GM21447 (cell line): Measurements from ENCODE around the gene PTBP3.
"Not testable (repeated sequence)": the region's sequence is repeated elsewhere in the genome, so short reads cannot be mapped to it uniquely, and the experiment has no call there.

Experiments
- ATAC-seq: cut with Tn5 transposase; IDR thresholded peaks from one replicate; pipeline ENCODE4 v1.9.1; 2021; ENCODE audit not compliant: unreplicated experiment

PTBP3 gene

DNA sequence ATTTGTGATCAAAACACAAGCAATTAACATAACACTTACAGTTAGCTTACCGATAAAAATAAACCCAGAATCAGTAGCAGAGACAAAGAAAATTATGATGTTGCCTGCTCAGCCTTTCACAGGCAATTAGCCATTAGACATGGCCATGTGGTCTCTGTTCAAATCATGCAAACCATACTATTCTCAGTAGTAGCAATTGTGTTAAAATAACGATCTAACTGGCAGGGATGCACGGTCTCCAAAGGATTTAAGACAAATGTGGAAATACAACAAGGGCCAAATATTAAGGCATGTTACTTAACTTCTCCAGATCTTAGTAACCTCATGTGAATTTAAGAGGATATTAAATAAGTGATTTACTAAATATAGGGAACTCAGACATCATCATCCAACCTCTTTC lies 59.5 kb downstream of the PTBP3 start:
- ATAC-seq: no peak

DNA sequence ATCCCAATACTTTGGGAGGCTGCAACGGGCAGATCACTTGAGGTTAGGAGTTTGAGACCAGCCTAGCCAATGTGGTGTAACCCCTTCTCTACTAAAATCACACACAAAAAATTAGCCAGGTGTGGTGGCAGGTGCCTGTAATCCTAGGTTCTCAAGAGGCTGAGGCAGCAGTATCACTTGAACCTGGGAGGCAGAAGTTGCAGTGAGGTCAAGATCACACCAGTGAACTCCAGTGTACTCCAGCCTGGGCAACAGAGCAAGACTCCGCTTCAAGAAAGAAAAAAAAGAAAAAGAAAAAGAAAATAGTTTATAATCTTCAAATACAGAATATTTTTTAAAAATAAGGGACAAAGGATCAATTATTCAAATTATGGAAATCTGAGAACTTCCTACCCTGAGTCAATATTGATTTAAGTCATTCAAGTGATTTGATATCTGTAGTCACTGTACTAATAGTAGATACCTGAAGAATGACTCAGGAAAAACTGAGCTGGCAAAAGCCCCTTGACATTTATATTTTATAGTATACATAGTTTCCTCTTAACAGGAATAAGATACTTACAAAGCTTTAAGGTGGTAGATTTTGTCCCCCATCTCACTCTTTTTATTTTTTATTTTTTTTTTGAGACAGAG lies 61.8 kb downstream of the PTBP3 start:
- no peak for ATAC-seq

DNA sequence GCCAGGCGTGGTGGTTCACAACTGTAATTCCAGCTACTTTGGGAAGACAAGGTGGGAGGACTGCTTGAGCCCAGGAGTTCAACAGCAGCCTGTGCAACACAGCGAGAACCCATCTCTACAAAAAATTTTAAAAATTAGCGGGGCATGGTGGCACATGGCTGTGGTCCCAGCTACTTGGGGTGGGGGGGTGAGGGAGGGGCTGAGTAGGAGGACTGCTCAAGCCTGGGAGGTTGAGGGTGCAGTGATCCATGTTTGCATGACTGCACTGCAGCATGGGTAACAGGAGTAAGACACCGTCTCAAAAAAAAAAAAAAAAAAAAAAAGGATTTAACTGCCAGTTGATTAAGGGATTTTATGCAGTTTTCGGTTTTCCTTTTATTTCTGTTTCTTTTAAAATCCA lies 65.0 kb downstream of the PTBP3 start:
- ATAC-seq: no peak

DNA sequence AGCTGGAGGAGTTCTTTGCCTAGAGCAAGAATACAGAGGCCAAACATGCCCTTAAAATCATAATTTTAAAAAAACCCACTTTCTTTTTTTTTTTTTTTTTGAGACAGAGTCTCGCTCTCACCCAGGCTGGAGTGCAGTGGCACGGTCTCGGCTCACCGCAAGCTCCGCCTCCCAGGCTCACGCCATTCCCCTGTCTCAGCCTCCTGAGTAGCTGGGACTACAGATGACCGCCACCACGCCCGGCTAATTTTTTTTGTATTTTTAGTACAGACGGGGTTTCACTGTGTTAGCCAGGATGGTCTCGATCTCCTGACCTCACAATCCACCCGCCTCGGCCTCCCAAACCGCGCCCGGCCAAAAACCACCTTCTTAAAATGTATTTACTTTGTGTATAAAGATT lies 66.3 kb downstream of the PTBP3 start:
- ATAC-seq: not testable (repeated sequence)

DNA sequence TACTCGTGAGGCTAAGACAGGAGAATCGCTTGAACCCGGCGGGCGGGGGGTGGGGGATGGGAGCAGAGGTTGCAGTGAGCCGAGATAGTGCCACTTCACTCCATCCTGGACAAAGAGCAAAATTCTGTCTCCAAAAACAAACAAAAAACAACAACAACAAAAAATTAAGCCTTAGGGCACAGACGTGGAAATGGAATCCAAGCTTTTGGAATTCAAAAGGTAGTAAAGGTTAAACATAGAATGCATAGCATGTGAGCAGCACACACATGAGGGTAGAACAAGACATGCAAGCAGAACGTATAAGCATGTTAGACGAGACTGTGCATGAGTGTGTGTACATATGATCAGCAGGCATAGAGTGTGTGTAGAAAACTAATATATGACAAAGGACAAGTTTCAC lies 68.0 kb downstream of the PTBP3 start:
- no peak for ATAC-seq

DNA sequence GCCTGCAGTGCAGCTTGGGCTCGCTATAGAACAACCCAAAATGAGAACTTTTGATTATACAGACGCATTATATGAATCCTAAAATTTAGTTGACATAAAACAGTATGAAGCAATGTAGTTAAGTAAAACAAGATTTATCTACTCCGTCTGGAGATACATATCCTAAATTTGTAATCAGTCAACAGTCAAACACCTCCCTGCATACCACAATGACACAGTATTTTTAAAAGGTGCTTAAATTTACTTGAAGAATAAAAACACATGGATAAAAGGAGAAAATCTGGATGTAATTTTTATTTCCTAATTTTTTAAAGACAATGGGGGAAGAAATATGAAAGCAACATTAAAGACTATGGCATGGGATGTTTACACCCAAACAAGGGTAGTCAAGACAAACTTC lies 70.8 kb downstream of the PTBP3 start:
- ATAC-seq: no peak

DNA sequence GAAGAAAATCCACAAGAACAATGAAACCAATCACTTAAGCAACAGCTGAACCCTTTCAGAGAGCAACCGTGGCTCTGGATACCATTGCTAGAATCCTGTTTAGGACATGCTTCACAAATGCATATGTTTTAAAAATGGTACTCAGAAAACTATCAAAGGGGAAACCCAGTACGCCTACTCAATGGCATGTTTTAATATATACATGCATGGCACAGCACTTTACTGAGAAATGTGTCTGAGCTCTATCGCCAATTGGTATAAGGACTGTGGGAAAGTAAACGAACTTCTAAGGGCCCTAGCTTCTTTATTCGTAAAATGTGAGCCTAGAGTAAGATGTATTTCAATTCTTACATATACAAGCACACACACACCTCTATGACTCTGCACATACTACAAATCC lies 72.3 kb downstream of the PTBP3 start:
- no peak for ATAC-seq

DNA sequence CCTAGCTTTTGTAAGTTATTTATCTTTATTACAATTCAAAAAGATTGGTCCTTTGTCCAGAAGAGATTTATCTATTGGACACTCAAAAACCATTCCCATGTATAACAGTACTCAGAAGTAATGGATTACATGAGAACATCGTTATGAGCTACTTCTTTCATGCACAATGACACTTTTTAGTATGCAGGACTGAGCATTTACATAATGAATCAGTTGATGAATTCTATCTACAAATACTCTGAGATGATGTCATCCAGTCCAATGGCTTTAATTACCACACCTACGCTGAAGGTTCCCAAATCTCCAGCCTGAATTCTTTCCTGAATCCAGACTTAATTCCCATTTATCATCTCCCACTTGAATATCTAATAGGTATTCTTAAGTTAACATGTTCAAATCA lies 75.3 kb downstream of the PTBP3 start:
- no peak for ATAC-seq

DNA sequence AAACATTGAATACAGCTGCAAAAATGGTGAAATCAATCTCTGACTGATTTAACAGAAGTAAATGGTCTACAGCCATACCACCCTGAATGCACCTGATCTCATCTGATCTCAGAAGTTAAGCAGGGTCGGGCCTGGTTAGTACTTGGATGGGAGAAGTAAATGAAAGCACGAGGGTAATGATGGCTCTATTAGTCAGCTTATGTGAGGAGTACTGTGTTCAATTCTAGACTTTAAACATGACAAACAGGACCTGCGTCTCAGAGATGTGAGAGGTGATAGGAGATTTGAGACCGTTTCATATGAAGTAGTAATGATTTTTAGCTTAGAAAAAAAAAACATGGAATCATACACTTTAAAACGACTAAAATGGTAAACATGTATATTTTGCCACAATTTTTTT lies 81.2 kb downstream of the PTBP3 start:
- ATAC-seq: no peak

DNA sequence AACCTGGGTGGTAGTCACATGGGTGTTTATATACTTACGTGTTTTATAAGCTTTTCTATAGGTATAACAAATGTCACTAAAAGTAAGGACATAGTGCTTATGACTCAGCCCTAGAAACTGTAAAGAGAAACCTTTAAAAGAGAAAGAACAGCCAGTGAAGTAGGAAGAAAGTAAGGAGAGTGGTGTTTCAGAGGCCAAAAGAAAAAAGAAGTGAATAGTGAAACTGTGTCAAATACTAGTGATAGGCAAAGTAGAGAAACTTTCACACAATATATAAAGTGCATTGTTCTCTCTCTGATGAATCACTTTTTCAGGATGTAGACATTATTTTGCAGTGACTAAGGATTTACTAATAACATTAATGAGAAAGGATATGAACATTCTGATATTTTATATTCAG lies 84.1 kb downstream of the PTBP3 start:
- ATAC-seq: peak; percentile 88

DNA sequence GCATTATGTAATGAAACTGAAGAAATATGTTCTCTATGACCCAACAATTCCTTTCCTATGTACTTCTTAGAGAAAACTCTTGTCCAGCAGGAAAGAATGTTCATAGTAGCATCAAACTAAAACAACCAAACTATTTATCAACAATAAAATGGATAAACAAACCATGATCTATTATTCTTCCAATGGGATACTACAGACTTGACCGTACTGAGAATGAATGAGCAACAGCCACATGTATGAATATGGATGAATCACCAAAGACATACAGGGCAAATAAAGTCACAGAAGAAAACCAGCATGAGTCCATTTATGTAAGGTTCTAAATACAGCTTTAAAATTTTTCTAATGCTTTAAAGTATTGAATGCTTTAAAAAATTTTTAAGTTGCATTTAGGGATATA lies 84.7 kb downstream of the PTBP3 start:
- no peak for ATAC-seq

DNA sequence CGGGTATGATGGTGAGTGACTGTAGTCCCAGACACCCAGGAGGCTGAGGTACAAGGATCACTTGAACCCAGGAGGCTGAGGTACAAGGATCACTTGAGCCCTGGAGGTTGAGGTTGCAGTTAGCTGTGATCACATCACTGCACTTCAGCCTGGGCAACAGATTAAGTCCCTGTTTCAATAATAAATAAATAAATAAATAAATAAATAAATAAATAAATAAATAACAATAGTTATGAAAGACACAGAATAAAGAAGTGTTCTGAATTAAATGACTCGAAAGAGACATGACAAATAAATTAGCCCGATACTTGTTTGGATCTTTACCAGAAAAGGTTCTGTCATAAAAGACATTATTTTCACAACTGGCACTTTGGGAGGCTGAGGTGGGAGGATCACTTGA lies 86.3 kb downstream of the PTBP3 start:
- no peak for ATAC-seq

DNA sequence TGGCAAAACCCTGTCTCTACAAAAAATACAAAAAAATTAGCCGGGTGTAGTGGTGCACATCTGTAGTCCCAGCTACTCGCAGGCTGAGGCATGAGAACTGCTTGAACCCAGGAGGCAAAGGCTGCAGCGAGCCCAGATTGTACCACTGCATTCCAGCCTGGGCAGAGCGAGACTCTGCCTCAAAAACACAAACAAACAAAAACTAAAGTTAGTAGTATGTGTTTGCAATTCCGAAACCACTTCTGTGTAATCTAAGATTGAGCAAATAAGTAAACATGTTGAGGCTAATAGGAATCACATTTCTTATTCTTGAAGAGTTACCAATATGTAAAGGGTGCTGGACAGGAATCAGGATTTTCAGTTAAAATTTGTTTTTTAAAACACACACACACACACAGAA lies 88.3 kb downstream of the PTBP3 start:
- no peak for ATAC-seq

DNA sequence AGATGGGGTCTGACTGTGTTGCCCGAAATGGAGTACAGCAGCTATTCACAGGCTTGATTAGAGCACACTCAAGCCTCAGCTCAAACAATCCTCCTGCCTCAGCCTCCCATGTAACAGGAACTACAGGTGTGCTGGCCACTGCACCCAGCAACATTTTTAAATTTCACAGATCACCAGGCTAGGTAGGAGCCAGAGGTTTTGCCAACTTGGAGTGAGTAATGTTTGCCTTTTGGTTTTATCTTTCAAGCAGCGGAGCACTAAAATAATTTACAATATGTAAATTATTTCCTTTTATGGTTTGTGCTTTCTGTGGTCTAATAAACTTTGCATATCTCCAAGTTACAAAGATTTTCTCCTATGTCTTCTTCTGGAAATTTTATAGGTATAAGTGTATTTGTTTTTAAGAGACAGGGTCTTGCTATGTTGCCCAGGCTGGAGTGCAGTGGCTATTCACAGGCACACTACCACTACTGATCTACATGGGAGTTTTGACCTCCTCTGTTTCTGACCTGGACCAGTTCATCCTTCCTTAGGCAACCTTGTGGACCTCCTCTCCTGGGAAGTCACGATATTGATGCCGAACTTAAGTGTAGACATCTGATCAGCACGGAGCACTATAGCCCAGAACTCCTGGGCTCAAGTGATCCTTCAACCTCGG lies 91.1 kb downstream of the PTBP3 start:
- ATAC-seq: no peak

DNA sequence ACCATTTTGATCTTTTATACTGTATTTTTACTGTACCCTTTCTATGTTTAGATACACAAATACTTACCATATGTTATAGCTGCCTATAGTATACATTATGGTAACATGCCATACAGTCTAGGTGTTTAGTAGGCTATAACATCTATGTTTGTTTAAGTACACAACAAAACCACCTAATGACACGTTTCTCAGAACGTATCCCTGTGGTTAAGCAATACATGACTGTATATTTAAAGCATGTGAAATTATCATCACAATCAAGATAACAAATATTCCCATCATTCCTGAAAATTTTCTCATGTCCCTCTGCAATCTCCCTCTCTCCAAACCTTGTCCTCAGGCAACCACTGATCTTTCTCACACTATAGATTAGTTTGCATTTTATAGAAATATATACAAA lies 91.9 kb downstream of the PTBP3 start:
- no peak for ATAC-seq

DNA sequence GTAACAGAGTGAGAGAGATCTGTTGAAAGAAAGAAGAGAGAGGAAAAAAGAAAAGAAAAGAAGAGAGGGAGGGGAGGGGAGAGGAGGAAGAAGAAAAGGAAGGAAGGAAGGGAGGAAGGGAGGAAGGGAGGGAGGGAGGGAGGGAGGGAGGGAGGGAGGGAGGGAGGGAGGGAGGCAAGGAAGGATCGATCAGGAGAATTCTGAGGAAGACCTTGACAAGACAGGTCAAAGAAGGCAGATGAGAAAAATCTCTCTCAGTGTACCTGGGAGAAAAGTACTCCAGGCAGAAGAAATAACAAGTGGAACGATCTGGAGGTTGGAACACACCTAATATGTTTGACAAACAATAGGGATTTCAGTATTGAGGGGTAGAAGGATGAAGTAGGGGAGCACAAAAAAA lies 93.7 kb downstream of the PTBP3 start:
- ATAC-seq: no peak

DNA sequence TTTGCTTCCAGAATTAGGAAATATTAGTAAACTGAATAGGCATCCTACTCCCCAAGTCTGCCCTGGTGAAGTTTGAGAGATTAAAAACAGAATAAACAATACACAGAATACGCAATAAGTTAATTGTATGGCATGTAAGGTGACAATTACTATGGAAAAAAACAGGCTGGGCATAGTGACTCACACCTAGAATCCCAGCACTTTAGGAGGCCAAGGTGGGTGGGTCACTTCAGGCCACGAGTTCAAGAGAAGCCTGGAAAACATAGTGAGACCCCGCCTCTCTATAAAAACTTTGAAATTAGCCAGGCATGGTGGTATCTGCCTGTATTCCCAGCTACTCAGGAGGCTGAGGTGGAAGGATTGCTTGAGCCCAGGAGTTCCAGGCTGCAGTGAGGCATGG lies 94.1 kb downstream of the PTBP3 start:
- ATAC-seq: no peak

DNA sequence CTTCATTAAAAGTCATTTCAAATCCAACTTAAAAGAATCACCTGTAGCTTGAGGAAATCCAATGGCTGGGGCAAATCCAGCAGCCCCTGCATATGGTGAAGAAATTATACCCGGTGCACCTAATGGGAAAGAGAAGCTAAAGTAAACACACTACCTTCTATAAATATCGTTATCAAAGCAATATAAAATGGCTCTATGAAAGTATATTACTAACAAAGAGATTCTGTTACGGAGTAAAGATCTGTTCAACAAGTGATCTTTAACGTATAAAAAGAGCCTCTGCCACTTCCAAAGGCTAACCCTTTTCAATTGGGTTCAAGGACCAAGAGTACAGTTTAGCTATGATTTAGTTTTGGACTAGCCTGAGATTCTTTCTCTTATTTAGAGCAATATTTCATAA lies 98.6 kb downstream of the PTBP3 start:
- no peak for ATAC-seq

DNA sequence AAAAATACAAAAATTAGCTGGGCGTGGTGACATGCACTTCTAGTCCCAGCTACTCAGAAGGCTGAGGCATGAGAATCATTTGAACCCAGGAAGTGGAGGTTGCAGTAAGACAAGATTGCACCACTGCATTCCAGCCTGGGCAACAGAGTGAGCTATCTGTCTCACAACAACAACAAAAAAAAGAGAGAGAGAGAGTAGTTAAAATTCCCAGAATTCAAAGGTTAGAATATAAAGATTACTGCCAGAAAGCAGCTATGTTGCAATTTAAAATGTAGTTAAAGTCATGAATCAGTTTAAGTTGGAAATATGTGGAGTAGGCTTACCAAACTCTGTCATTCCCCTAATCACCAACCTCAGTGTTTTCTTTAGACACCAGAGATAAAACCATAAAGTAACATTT lies 99.7 kb downstream of the PTBP3 start:
- no peak for ATAC-seq

DNA sequence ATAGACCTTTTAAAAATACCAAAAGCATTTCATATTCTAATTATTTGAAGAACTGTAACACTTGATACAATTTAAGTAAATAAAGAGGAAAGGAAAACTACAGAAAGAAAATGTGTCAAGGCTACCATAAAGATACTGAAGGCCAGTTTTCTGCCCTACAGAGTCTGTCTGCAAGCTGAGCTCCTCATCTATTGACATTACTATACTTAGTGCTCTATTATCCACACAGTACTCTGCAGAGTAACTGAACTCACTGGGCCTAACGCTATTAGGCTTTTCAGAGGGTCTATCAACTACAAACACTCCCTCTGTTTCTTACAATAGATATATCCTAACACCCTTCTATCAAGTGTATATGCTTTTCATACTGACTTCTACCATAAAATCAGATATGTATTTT lies 101.2 kb downstream of the PTBP3 start:
- ATAC-seq: no peak

DNA sequence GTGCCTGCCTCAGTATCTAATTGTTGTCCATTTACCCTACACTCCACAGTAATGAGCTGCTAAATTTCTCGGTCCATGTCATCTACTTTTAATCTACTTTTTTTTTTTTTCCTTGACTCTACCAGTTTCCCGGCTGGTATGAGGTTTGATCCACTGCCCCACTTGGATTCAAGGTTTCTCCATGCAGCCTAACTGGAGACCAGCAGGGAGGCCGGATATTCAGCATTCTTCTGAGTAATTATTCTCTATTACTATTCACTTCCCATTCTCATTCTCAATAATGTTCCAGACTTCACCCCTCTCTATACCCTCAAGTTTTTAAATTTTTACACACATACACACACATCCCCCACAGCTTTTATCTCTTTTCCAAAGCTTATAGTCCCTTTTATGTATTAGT lies 107.3 kb downstream of the PTBP3 start:
- no peak for ATAC-seq

DNA sequence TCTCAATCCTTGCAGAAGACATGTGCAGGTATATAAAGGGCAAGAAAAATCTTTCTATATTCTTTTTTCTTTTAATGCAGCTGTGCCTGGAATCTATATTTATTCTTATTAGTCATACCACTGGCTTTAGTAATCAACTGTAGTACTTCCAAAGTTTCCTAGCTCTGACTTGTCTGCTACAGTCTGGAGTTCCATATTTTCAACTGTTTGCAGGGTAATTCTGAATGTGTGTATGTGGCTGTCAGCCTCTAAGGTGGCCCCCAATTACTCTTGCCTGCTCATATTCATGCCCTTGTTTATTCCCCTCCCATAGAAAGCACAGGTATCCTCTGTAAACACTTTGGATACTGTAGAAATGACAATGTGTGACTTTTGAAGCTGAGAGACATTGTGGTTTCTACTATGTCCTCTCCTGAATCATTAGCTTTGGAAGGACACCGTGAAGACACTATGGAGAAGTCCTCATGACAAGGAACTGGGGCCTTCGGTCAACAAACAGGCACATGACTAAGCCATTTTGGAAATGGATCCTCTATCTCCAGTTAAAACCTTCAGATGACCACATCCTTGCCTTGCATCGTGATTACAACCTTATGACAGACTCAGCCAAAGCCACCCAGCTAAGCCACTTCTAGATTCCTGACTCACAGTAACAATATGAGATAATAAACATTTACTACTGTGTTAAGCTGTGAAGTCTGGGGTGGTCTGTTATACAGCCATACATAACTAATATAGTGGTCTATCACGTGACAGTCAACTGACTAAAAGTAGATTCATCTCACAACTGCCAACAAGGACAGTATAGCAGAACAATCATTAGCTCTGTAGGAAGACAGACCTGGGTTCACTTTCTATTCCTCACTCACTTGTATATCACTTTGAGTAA lies 108.8 kb downstream of the PTBP3 start:
- ATAC-seq: peak; percentile 84
